Fibroblast of lung (primary cell): ENCODE results near the gene OS9. TPM values are rescaled to one million over a fixed set of nuclear protein-coding genes. Genes with fewer than 3 reads are reported as not detected.

Source experiments
- DNase-seq, 2 donors: peaks; one replicate each; pipeline versions ENCODE4 v3.0.0 to v3.0.0-alpha.2; 2010; ENCODE audit warnings: low read depth in 2 of 2
- H2AFZ ChIP-seq: 2 replicates; pipeline ENCODE4 v1.5.1; 2012; ENCODE audit warnings: low read length, control low read depth, inconsistent platforms
- H3K27ac ChIP-seq: 2 replicates; pipeline ENCODE4 v1.5.1; 2011; ENCODE audit warnings: low read length, control low read depth; ENCODE audit not compliant: insufficient read depth
- H3K27me3 ChIP-seq: 2 replicates; pipeline ENCODE4 v1.5.1; 2011; ENCODE audit warnings: mild to moderate bottlenecking, low read length; ENCODE audit not compliant: control insufficient read depth, insufficient read depth
- H3K36me3 ChIP-seq: 2 replicates; pipeline ENCODE4 v1.5.1; 2011; ENCODE audit warnings: low read length; ENCODE audit not compliant: control insufficient read depth, insufficient read depth
- H3K4me1 ChIP-seq: 2 replicates; pipeline ENCODE4 v1.5.1; 2011; ENCODE audit warnings: low read length; ENCODE audit not compliant: control insufficient read depth, insufficient read depth; ENCODE audit errors: extremely low read depth
- H3K4me2 ChIP-seq: 2 replicates; pipeline ENCODE4 v1.5.1; 2011; ENCODE audit warnings: low read length, control low read depth; ENCODE audit not compliant: insufficient read depth; ENCODE audit errors: extremely low read depth
- H3K4me3 ChIP-seq, 4 experiments: fragments of 200-600 bp in 1 of 4; sonication (generic) in 1 of 4; replicated peaks in 1 of 4; 2 replicates each; pipeline ENCODE4 v1.5.1; 2011 to 2016; ENCODE audit warnings: low read length in 4 of 4, low read depth in 3 of 4, mild to moderate bottlenecking in 3 of 4, control low read depth in 2 of 4, inconsistent platforms in 1 of 4, mixed read lengths in 1 of 4; ENCODE audit not compliant: insufficient read depth in 1 of 4; ENCODE audit errors: control extremely low read depth in 1 of 4
- H3K79me2 ChIP-seq: 2 replicates; pipeline ENCODE4 v1.5.1; 2012; ENCODE audit warnings: mild to moderate bottlenecking, low read length, inconsistent platforms; ENCODE audit not compliant: control insufficient read depth, insufficient read depth
- H3K9ac ChIP-seq: 2 replicates; pipeline ENCODE4 v1.5.1; 2011; ENCODE audit warnings: mild to moderate bottlenecking, low read length, control low read depth; ENCODE audit not compliant: insufficient read depth
- H3K9me3 ChIP-seq: 2 replicates; pipeline ENCODE4 v1.5.1; 2012; ENCODE audit warnings: low read depth, low read length; ENCODE audit not compliant: control insufficient read depth, insufficient read depth
- H4K20me1 ChIP-seq: 2 replicates; pipeline ENCODE4 v1.5.1; 2011; ENCODE audit warnings: low read length; ENCODE audit not compliant: control insufficient read depth, insufficient read depth; ENCODE audit errors: extremely low read depth
- EZH2 ChIP-seq: IDR thresholded peaks from 2 replicates; pipeline ENCODE4 v1.5.1; 2012; ENCODE audit warnings: low read length, control low read depth, mild to moderate bottlenecking; ENCODE audit errors: missing control alignments
- polyA plus RNA-seq, 2 donors: library from polyadenylated mRNA; depleted of rRNA in 1 of 2; stranded (reverse) in 1 of 2; unstranded in 1 of 2; fragments of >200 nt; gene quantifications; 2 replicates each; pipeline ENCODE4 v1.2.1, GENCODE V29; 2011 to 2012; ENCODE audit warnings: missing spikeins in 1 of 2
- total RNA-seq: library from RNA; depleted of rRNA; stranded (reverse); fragments of >200 nt; gene quantifications from 2 replicates; pipeline ENCODE4 v1.2.1, GENCODE V29; 2014
- TF ChIP-seq, protein P1 (sequence below), 2 donors: IDR thresholded peaks in 1 of 2; conservative IDR thresholded peaks in 1 of 2; 1 replicate in 1 of 2; 2 replicates in 1 of 2; pipeline ENCODE4 v1.5.1; 2011 to 2012; ENCODE audit warnings: low read length in 2 of 2, control low read depth in 1 of 2, inconsistent platforms in 1 of 2, low read depth in 1 of 2, mild to moderate bottlenecking in 1 of 2

OS9 gene
- total and polyA plus RNA-seq, 2 donors (not counting 1 experiment from before 2014, with no cell fraction given), result 170 to 316 TPM

DNA sequence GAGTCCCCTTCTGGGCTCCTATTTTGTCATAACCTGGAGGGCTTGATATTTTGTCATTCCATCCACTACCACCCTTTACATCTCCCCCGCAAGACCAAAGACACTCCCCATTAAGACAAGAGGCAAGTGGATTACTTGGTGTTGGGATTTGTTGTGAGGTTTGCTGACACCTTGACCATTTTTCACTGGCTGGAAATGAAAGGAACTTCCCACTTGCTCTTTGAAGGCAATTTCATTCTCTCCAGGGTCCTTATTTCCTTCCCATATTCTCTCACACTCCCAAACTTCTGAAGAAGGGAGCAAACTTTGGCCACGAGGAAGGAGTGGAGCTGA is 29.7 kb downstream of the OS9 start:
- no peak overlapping the region for H3K27ac ChIP-seq

GRCh38 chr12:57724003-57724935 is 30.3 kb downstream of the OS9 start:
- DNase-seq, result no peak
- peaks cover 5% of the 10 kb centered on the region for H3K4me1 ChIP-seq
- no peaks in the 10 kb centered on the region for H3K79me2 ChIP-seq
- H3K36me3 ChIP-seq, result peaks cover 8% of the 10 kb centered on the region
- H3K4me2 ChIP-seq, result no peak overlapping the region
- no peak overlapping the region for H3K27ac ChIP-seq
- TF ChIP-seq EZH2, result no peak
- TF ChIP-seq, protein P1, sequence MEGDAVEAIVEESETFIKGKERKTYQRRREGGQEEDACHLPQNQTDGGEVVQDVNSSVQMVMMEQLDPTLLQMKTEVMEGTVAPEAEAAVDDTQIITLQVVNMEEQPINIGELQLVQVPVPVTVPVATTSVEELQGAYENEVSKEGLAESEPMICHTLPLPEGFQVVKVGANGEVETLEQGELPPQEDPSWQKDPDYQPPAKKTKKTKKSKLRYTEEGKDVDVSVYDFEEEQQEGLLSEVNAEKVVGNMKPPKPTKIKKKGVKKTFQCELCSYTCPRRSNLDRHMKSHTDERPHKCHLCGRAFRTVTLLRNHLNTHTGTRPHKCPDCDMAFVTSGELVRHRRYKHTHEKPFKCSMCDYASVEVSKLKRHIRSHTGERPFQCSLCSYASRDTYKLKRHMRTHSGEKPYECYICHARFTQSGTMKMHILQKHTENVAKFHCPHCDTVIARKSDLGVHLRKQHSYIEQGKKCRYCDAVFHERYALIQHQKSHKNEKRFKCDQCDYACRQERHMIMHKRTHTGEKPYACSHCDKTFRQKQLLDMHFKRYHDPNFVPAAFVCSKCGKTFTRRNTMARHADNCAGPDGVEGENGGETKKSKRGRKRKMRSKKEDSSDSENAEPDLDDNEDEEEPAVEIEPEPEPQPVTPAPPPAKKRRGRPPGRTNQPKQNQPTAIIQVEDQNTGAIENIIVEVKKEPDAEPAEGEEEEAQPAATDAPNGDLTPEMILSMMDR (conservative IDR thresholded peaks at IDR 0.05 in 1 of 2, IDR thresholded peaks at IDR 0.05 in 1 of 2; ENCODE audit: low read depth in 1 of 2, low read length in 2 of 2), result no peak
- no peak overlapping the region for H3K4me3 ChIP-seq
- no peaks in the 10 kb centered on the region for H3K9me3 ChIP-seq
- no peaks in the 10 kb centered on the region for H3K27me3 ChIP-seq
- H4K20me1 ChIP-seq, result no peaks in the 10 kb centered on the region
- H2AFZ ChIP-seq, result no peak overlapping the region
- H3K9ac ChIP-seq, result no peak overlapping the region

More for the DNA sequence above, 29.7 kb downstream of the OS9 start:
- no peak for DNase-seq
- Histone ChIP-seq H4K20me1 (no peaks in the 10 kb centered on the region), H3K9me3 (no peaks in the 10 kb centered on the region), H3K36me3 (peaks cover 8% of the 10 kb centered on the region), H3K27me3 (no peaks in the 10 kb centered on the region), H3K4me1 (peaks cover 5% of the 10 kb centered on the region), H3K79me2 (no peaks in the 10 kb centered on the region), H2AFZ (no peak overlapping the region), H3K9ac (no peak overlapping the region), H3K4me3 (no peak overlapping the region), H3K4me2 (no peak overlapping the region)
- TF ChIP-seq, protein P1 (conservative IDR thresholded peaks at IDR 0.05 in 1 of 2, IDR thresholded peaks at IDR 0.05 in 1 of 2; ENCODE audit: low read depth in 1 of 2, low read length in 2 of 2), result no peak
- TF ChIP-seq EZH2, result no peak

DNA sequence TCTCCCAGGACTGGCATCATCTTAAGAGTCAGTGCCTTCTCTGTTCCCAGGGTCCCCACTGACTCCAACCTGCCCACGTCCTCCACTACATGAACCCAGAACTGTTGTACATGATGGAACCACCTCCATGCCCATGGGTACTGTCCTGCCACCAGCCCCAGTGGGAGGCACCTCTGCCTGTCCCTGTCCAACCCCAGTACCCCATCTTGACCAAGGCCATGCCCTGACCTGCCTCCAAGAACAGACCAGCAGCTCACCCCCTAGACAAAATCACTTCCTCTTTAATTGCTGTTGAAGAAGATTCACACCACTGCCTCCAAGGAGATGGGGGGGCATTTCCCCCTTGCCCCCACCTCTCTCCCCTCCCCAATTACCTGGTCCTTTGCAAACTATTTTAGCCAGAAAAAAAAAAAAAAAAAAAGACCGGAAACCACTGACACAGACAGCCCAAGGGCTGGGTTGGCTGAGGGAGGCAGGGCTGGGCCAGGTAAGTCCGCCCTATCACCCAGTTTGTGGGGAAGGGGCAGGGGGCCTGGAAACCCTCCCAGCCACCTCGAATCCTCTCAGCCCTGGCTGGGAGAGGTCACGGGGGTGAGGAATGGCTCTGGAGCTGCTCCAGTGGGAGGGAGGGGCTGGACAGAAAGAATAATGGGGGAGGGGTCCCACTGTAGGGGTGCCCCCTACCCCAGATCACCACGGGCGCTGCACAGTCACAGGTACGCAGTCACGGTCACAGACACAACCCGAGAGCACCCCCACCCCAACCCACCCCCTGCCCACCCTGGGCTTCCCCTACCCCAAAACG is 31.2 kb downstream of the OS9 start:
- Histone ChIP-seq H4K20me1 (no peaks in the 10 kb centered on the region), H3K4me1 (peaks cover 5% of the 10 kb centered on the region), H3K4me2 (no peak overlapping the region), H3K36me3 (peaks cover 8% of the 10 kb centered on the region), H3K79me2 (no peaks in the 10 kb centered on the region), H2AFZ (no peak overlapping the region), H3K27me3 (no peaks in the 10 kb centered on the region), H3K4me3 (no peak overlapping the region), H3K9ac (no peak overlapping the region), H3K9me3 (no peaks in the 10 kb centered on the region), H3K27ac (no peak overlapping the region)
- no peak for DNase-seq
- no peak for TF ChIP-seq EZH2
- TF ChIP-seq, protein P1 (conservative IDR thresholded peaks at IDR 0.05 in 1 of 2, IDR thresholded peaks at IDR 0.05 in 1 of 2; ENCODE audit: low read depth in 1 of 2, low read length in 2 of 2), result no peak
